ENCODE measurements around the gene DEPDC5.

DEPDC5 gene

DNA sequence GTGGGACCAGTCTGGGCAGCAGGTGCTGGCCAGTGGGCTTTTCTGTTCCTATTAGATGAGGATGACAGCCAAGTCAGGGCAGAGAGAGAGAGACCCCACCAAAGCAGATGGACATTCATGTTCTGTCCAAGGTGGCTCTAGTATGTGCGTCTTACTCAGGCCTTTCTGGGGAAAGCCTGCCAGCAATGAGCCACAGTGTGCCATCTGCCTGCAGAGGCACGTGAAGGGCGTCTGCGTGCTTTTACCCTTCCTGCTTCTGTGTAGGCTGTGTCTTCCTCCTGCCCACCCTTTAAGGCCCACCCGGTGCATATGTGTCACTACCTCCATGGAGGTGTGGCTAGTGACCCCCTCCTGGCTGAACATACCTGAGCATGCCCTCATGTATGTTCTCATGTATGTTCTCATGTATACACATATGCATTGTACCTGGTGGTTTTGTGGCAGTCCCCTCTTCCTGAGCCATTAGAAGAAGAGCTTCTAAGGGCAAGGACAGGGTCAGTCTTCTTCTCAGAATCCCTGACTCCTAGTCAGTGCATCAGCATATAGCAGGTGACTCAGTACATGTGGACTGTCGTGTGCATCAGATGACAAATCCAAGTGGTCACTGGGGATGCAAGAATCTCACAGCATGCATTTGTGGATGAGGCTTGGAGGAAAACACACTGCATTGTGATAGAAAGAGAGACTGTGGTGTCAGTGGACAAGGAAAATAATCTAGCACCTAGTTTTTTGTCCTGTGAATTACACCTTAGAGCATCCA, 100.1 kb downstream of the DEPDC5 start:
- DNase-seq = no peak

DNA sequence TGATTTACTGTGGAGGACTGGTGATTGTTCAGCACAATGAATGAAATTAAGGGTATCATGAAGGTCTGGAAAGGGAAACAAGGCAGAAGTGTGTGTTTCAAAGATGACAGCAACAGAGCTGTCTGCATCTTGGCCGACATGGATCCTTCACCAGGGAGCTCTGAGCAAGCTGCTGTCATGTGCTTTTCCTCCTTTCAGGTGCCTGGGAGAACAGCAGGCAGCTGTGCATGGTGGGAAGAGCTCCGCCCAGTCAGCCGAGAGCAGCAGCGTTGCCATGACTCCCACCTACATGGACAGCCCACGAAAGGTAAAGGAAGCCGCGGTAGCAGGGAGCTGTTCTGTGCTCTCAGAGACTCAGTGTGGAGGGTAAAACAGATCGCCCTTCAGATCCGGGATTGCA, 103.4 kb downstream of the DEPDC5 start:
- DNase-seq = no peak

DNA sequence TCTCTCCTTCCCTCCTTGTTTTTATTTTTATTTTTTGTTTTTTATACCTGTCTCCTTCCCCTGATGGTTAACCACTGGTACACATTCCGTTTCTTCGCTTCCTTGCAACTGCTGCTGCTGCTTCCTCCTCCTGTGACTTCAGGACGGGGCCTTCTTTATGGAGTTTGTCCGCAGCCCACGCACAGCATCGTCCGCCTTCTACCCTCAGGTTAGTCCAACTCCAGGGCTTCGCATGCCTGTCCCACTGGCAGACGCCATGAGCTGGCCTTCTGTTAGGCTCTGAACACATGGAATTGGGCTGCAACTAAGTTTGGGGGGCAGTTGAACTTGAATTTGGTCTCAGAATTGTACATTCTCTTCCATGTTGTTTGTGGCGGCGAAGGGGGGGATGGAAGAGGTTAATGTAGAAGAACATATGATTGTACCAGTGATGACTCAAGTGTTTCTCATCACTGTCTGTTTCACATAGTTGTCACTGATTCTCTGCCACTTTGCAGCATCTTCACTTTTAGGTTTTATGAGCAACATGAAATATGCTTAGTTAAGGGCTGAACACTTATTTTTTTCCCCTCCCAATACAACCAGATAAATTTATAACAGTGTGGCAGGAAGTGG, 107.5 kb downstream of the DEPDC5 start:
- no peak for DNase-seq

DNA sequence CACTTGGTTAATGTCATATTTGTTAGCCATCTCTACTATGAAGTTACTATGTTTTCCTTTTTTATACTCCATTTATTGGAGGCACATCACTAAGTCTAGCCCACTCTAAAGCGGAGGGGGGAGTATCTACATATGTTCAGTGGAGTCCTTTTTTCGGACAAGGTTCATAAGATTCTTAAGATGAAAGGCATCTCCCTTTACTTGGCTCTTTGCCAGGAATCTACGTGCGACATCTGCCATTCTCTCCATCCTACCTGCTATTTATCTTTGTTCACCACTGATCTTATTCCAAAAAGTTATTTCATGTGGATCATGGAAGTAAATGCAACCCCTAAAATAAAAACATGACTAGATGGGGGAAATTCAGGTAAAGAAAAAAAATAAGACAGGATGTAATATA, 113.1 kb downstream of the DEPDC5 start:
- DNase-seq = no peak

DNA sequence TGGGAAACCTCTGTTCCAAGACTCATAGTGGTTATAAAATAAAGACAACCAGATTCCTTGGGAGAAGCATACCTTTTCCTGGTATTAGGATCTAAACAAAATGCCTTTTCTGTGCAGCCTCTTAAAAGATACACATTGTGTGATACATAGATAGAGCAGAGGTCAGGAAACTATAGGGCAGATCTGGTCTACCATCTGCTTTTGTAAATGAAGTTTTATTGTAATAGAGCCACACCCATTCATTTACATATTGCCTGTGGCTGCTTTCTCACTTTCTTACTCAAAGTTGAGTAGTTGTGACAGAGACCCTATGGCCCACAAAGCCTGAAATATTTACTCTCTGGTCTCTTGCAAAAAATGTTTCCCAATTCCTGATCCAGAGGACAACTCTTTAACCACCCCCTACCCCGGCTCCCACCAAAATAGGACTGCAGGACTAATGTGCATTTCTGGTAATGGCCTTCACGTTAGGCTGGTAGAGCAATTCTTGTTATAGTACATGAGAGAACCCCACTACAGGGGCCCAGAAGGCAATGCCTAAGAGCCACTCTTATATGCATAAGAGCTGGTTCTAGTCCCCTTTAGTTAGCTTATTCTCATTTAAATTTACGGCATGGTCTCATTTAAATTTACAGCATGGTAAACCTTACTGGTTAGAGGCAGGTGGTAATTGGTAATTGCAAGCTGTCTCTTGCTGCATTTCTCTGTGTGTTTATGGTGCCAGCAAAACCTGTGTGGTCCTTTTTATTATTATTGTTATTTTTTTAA, 113.8 kb downstream of the DEPDC5 start:
- no peak for DNase-seq

DNA sequence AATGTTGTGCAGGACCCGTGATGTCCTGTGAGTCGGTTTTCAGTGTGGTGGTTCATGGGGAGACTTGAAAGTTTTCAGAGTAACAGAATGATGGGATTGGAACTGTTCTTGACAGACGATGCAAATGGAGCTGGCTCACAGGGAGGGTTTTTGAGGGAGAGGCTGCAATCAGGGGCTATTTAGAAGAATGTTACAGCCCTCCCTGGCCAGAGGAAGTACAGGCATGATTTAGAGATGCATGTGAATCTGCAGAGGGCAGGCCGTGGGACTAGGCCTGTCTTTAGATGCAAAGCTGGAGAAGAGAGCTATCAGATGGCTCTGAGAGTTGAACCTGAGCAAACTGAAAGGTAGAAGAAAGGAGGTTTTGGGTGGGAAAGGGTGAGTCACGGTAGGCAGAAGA, 115.9 kb downstream of the DEPDC5 start:
- no peak for DNase-seq

DNA sequence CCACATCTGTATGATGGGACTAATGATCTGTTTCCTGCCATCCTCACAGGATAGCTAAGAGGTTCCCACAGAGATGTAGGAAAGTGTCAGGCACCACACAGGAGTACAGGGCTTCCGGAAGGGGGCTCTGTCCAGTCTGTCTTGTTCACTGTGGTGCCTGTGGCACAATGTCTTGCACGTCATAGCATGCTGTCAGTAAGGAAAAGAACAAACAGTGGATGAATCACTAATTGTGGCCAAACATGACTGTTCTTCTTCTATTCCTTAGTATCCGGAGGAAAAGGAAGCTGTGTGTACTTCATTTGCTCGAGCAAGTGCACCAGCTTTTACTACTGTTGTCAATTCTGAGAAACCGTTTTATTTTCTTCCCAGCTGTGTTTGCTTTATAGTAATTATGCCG, 117.1 kb downstream of the DEPDC5 start:
- DNase-seq = no peak

DNA sequence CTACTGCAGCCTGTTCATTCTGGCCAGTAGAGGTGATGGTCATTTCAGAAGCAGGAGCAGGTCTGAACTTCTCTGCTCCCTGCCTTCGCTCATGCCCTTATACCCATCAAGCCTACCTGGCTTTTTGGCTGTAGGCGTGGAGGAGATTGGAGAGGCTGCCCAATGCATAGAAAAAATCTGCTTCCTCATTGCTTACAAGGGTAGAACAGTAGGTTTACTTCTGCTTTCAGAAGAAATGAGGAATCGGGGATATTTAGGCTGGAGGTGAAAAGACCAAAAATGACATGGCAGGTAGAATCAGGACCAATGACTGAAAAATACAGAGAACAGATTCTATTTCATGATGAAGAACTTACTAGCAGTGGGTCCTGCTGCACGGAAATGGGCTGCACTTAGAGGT, 117.7 kb downstream of the DEPDC5 start:
- no peak for DNase-seq

DNA sequence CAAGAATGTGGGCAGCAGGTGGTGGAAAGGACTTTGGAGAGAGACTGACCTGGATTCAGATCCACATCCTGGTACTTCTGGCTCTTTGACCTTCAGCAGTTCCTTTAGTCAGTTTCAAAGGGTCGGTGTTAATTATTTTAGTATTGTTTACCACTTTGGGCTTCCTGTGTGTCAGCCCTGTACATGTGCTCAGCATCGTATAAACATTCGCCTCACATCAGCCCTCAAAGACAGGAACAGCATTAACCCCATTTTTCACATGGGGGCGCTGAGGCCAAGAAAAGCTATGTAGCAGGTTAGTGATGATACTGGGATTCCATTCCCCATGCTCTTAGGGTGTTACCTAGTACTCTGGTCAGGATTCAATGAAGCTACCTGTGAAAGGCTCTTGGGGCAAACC, 118.4 kb downstream of the DEPDC5 start:
- no peak for DNase-seq

DNA sequence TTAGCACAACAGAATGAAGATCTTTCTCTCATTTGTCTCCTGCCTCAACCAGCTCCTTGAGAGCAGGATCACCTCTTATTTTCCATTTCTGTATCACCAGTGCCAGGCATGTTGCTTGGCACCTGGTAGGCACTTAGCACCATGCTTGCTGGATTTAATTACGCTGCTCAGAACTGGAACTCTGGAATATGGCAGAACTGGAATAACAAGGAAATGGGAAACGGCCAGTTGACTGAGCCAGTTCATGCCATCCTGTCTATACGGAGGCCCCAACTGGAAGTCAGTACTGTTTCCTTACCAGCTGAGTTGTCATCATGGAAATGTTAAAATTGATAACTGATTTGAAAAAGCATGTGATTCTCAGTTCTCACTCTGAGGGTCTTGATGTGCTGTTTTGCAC, 121.0 kb downstream of the DEPDC5 start:
- DNase-seq = no peak

DNA sequence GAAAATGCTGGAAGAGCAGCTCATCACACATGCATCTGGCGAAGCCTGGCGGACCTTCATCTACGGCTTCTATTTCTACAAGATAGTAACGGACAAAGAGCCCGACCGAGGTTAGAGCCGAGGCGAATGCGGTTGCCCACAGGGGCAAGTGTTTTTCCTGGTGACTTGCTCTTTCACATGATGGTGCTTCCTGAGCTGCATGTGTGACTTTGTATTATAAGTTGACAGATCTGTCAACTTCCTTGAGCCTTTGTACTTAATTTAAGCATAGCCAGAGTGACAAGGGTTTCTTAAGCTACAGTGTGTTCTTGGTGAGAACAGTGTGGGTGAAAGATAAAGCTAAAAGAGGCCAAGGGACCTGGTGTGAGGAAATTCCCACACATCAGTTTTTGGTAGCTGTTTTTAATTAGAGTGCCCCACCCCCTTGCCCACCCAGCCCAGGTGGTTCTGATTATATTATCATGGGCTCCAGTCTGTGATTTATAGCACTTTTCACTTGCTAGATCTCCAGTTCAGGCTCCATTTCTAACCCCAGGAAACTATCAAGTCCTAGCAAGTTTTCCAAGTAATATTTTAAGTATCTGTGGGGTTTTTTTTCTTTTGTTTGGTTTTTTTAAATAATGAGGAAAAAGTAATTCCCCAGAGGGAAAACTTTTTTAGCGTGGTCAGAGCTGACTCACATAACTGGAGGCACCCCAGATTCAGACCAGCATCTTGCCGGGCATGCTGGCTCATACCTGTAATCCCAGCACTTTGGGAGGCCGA, 122.5 kb downstream of the DEPDC5 start:
- no peak for DNase-seq

DNA sequence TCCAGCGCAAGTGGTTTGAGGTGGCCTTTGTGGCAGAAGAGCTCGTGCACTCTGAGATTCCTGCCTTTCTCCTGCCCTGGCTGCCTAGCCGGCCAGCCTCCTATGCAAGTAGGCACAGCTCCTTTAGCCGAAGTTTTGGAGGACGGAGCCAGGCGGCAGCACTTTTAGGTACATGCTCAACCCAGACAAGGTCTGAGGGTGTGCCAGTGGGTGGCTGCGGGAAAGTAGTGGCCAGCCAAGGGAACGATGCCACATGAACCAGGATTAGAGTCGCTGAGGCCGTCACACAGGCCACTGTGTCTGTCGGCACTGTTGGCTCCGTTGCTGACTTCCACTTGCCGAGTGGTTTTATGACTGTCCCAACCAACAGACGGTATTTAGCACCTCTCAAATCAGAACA, 125.8 kb downstream of the DEPDC5 start:
- no peak for DNase-seq

DNA sequence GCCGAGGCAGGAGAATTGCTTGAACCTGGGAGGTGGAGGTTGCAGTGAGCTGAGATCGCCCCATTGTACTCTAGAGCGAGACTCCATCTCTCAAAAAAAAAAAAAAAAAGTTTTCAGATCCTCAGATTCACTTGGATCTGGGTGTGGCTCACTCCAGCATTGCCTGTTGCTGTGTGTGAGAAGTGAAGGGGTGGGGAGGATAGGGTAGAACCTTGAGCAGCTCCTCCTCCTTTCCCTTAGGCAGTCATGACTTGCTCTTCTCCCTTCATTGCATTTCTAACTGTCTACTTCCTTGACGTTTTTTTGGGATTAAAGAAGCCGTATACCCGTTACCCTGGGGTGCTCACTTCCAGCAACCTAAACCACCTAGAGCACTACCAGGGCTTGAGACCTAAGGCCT, 127.4 kb downstream of the DEPDC5 start:
- no peak for DNase-seq

DNA sequence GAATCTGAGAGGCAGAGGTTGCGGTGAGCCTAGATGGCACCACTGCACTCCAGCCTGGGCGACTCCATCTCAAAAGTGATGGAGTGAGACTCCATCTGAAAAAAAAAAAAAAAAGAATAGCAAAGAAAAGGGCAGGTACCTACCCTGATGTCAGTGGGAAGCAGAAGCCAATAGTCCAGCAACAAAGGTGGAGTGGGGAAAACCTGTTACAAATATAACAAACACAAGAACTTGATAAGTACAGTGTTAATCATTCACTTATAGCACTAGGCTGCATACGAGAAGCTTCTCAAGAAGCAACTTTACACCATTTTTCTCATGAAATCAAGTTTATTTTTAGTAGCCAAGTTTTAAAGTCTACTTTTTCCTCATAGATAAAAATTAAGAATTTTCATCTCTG, 128.0 kb downstream of the DEPDC5 start:
- DNase-seq = no peak

DNA sequence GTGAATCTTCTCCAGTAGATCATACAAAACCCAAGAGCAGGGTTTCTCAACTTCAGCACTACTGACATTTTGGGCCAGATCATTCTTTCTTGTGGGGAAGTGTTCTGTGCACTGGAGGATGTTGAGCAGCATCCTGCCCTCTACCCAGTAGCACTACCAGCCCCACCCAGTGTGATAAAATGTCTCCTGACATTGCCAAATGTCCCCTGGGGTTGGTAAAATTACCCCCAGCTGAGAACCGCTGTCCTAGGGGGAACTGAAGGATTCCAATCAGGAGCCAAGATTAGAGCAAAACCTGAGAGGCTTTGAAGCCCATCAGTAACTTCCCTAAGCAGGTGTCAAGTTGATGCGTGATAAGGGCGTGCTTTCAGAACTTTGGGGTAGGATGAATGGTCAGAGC, 129.2 kb downstream of the DEPDC5 start:
- DNase-seq = no peak

DNA sequence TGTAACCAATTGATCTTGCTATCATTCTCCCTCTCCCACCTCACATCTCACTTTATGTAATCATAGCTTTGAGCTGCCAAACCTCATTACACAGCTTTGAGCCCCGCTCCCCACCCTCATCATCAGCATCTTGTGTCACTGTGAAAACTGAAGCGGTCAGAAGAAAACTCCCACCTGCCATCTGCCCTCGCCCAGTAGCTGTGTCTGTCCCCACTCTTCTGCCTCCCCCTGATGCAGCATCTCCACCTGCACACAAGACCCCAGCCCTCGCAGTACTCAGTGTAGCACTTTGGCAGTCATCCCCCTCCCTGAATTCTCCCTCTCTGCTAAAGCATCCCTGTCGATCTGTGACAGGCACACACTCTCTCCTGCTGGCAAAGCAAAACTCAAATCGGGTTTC, 130.2 kb downstream of the DEPDC5 start:
- DNase-seq = no peak

DNA sequence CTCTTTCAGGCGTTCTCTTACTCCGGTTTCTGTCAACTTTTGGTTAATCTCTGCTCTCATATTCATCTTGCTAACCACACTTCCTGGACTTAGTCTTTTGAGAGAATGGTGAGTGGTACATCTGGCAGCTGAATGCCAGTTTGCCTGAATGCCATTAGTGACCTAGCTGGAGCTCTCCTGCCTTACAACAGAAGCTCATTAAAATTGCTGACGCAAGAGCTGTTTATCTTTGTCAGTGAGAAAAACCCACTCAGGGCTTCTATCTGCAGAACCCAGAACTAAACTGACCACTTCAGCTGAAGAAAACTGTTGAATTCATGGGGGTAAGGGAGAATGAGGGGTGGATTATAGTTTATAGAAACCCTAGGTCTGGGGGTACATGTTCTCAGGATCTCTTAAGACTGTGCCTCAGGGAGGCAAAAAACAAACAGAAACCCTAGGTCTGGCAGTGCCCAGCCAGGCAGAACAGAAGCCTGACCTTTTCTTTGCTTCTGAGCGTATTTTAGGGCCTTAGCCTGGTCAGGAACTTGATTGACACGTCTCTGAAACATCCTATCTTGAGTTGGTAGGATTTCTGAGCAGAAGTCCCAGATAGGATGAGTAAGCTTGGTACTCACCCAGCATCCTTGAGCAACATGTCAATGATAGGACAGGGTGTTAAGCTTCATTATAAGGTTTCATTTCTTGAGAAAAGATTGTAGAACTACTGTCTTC, 137.7 kb downstream of the DEPDC5 start:
- DNase-seq = no peak

DNA sequence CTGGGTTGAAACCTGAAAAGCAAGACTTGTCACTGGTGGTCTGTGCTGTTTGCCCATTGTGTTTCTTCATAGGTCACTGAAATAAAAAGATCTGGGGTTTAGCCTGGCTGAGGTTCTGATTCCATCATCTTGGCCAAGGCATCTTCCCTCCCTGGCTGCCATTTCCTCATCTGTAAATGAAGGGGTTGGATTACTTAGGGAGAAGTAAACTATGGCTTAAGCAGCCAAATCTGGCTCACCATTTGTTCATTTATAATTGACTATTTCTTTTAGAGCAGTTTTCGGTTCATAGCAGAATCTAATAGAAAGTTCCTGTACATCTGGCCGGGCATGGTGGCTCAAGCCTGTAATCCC, 138.2 kb downstream of the DEPDC5 start:
- DNase-seq = no peak

DNA sequence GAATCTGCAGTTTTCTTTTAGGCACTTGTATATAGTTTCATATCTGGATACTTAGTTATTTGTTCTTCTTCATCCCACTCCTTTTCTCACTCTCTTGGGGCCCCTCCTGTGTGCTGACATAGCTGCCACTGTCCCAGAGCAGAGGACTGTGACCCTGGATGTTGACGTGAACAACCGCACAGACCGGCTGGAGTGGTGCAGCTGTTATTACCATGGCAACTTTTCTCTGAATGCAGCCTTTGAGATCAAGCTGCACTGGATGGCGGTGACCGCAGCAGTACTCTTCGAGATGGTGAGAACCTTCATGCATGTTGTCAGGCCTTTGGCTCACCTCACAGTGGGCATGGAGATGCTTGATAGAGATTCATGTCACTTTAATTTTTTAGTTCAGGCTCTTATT, 139.6 kb downstream of the DEPDC5 start:
- DNase-seq = no peak

DNA sequence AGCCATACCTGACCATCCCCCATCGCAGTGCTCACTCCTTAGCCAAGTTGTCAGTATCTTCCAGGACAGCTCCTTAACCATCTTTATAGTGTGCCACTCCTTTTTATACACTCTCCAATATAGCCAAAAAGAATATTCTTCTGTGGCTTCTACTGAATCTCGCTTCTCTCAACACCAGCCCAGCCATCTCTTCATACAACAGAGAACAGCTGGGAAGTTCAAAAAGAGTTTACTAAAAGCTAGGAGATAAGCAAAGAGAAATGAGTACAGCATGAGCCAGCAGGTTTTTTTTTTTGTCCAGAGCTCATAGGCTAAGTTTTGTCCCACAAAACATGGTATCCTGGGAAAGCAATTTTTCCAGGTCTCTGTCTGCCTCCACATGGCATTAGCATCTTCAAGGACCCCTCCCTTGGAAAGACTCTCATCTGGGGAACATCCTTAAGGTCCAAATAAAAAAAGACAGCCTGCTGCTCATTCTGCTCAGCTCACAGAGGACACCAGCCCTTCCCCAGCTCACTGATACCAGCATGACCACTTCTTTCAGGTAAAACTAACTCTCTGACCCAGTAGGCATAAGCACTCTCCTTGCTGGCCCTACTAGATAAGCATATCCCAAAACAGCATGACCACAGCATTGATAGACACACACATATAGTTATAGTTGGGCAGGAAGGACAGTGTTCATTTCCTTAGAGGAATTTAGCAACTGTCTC, 141.7 kb downstream of the DEPDC5 start:
- no peak for DNase-seq

DNA sequence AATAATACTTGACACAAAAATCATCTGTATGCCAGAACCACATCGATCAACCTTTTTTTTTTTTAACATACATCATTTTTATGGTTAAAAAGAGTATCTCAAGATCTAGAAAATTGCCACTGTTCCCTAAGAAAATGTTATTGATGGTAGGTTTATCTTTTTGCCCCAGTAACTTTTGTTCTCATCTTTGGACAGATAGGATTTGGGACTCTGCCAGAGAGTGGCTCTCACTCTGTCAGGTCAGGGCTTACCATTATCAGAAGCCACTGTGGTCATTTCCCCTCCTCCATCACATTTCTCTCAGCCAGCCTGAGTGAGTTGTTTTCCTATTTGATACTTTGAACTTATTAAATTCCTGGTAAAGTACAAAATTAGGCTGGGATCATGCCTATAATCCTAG, 142.7 kb downstream of the DEPDC5 start:
- DNase-seq = no peak

All from activated CD8-positive, alpha-beta memory T cell treated with anti-CD3 and anti-CD28 coated beads for 24 hours (primary cell).